OCI-LY7 (cell line): ENCODE results near the gene WDTC1.

Experiments used
- EZH2phosphoT487 ChIP-seq: fragments of 200-600 bp; sonication (generic); IDR thresholded peaks from 2 replicates; pipeline ENCODE4 v1.6.1; 2018; ENCODE audit warnings: low read depth, borderline replicate concordance, mild to moderate bottlenecking, mixed run types, antibody characterized with exemption, low read length, moderate library complexity, mixed read lengths
- TF ChIP-seq, protein P1 (sequence below): fragments of 200-600 bp; sonication (generic); conservative IDR thresholded peaks from 2 replicates; pipeline ENCODE4 v1.5.1; 2014; ENCODE audit warnings: mild to moderate bottlenecking, antibody characterized with exemption, low read length, moderate library complexity, mixed read lengths

DNA sequence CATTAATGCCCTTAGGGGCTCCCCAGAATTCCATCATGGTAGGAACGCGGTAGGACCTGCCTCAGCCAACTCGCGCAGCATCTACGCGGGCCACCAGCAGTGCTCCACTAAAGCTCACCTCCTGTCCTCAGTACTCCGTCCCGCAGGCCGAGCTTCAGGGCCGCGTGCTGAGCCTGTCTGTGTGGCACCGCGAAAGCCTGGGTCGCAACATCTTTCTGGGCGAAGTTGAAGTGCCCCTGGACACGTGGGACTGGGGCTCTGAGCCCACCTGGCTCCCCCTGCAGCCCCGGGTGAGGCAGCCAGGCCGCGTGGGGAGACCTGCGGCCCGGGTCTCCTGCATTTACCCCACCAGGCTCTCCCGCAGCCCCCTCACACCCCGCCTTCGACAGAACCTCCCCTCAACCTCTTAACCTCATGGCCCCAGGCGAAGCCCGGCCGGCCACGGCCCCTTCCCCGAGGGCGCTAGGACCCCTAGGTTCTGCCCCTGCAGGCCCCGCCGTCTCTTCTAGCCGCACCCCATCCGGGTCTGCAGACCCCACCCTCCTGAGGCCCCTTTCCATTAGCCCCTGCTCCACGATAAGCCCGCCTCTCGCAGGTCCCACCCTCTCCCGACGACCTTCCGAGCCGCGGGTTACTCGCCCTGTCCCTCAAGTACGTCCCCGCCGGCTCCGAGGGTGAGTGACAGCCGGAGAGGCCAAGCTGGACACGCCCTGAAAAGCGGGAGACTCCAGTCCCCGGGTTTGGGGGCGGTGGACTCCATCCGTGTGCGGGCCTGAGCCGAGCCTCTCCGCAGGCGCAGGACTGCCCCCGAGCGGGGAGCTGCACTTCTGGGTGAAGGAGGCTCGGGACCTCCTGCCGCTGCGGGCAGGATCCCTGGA is 116.5 kb downstream of the WDTC1 start:
- TF ChIP-seq, protein P1, sequence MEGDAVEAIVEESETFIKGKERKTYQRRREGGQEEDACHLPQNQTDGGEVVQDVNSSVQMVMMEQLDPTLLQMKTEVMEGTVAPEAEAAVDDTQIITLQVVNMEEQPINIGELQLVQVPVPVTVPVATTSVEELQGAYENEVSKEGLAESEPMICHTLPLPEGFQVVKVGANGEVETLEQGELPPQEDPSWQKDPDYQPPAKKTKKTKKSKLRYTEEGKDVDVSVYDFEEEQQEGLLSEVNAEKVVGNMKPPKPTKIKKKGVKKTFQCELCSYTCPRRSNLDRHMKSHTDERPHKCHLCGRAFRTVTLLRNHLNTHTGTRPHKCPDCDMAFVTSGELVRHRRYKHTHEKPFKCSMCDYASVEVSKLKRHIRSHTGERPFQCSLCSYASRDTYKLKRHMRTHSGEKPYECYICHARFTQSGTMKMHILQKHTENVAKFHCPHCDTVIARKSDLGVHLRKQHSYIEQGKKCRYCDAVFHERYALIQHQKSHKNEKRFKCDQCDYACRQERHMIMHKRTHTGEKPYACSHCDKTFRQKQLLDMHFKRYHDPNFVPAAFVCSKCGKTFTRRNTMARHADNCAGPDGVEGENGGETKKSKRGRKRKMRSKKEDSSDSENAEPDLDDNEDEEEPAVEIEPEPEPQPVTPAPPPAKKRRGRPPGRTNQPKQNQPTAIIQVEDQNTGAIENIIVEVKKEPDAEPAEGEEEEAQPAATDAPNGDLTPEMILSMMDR = no peak
- TF ChIP-seq EZH2phosphoT487 = no peak
